ENCODE measurements around the gene AK9. TPM values are rescaled to one million over a fixed set of nuclear protein-coding genes. Genes with fewer than 3 reads are reported as not detected.

The AK9 gene
- total RNA-seq, 1 donor: 3.0 TPM

DNA sequence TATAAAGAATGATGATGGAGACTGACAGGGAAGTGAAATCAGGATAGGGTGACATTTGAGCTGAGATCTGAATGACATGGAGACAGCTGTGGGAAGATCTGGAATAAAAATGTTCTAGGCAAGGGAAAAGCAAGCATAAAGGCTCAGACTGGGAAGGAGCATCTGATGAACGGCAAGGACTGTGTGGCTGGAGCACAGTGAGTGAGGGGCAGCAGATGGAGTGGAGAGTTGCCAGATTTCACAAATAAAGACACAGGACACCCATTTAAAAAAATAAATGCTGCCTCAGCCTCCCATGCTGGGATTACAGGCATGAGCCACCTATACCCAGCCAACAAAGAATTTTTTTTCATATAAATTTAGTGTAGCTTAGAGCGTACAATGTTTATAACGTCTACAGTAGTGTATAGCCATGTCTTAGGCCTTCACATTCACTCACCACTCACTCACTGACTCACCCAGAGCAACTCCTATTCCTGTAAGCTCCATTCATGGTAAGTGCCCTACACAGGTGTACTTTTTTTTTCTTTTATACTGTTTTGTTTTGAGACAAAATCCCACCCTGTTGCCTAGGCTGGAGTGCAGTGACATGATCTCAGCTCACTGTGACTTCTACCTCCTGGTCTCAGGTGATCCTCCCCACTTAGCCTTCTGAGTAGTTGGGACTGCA is 205.6 kb downstream of the AK9 start:
- DNase-seq (ENCODE audit: low read depth in 2 of 3, low spot score in 2 of 3): no peak

DNA sequence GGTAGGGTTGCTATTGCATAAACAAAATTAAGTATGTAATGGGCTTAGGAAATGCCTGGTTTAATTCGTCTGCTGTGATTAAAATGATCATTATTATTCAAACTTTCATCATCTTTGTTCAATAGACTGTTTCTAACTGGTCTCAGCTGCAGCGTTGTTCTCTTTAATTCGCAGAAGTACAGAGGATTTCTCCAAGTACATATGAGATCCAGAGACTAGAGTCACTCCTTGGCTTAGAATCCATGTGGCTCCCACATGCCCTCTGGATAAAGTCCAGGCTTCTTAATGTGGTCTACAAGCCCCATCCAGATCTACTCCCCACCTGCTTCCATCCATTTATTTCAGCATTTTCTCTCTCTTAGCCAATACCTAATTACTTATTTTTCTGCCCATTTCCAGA is 206.9 kb downstream of the AK9 start:
- no peak for DNase-seq (ENCODE audit: low read depth in 2 of 3, low spot score in 2 of 3)

DNA sequence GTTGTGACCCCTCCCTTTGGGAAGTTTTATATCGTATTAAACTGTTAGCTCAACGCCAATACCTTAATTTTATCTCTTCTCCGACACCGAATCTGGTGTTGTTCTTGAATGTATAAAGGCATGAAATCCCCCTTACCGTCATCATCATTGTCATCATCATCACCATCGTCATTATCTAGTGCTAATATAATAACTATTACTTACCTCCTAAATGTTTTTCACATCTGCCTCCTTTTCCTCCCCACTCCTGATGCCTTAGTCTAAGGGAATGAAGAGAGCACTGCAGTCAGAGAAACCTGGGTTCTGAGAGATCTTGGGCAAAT is 207.3 kb downstream of the AK9 start:
- no peak for DNase-seq (ENCODE audit: low read depth in 2 of 3, low spot score in 2 of 3)

DNA sequence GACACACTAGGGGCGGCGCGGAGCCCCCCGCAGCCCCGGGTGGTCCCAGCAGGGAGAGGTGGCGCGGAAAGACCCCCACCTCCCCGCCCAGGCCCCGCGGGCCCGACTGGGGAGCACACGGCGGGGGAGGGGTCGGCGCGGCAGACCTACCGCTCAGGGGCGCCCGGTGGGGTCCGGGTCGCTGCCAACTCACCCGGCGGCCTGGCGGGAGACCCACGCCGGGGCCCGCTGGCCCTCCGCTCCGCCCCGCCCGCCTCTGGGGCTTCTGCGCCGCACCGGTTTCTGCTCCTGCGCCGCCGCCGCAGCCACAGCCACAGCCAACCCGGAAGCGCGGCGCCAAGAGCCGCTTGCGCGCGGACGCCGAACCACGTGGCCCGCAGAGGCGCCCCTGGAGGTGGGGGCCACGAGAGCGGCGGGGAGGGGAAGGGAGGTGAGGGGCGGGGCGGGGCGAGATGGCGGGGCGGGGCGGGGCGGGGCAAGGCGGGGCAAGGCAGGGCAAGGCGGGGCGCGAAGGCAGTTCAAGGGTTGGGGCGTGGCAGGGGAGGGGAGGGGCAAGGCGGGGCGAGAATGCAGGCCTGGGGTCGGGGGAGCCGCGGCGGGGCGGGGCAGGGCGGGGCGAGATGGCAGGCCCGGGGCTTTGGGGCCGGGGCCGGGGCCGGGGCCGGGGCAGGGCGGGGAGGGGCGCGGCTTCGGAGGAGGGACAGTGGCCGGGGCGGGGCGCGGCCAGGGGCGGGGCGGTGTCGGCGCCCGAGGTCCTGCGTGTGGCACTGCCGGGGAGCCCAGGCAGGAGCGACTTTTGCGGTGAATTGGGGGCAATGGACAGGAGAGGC is 207.9 kb downstream of the AK9 start, which contains the start of gene ZBTB24:
ZBTB24 (minus strand) TSS at position 315 of the 830 bp plus-strand sequence. CDS start 1,193 bp downstream, outside the sequence.
- DNase-seq (ENCODE audit: low read depth in 2 of 3, low spot score in 2 of 3): peak; percentile 79 to 93 (median 92)

DNA sequence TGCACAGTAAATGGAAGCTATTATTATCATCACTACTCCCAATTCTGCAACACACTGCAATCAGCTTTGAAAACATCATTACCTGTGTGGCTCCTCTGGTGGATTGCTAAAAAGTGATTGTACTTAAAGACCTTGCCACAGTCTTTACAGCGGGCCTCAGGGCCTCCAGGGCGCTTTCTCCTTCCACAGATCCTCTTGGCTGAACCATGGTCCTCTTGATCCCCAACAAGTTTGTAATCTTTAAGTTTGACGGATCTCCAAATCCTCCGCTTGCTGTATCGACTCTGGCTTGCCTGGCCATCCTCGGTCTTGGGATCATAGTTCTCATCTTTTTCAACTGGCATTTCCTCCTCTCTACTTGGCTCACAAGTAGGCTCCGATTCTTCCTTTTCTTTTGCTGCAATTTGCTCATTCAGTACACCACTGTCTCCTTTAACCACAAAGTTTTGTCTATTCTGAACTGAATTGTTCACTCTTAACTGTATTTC is 210.0 kb downstream of the AK9 start:
- DNase-seq (ENCODE audit: low read depth in 2 of 3, low spot score in 2 of 3): no peak

DNA sequence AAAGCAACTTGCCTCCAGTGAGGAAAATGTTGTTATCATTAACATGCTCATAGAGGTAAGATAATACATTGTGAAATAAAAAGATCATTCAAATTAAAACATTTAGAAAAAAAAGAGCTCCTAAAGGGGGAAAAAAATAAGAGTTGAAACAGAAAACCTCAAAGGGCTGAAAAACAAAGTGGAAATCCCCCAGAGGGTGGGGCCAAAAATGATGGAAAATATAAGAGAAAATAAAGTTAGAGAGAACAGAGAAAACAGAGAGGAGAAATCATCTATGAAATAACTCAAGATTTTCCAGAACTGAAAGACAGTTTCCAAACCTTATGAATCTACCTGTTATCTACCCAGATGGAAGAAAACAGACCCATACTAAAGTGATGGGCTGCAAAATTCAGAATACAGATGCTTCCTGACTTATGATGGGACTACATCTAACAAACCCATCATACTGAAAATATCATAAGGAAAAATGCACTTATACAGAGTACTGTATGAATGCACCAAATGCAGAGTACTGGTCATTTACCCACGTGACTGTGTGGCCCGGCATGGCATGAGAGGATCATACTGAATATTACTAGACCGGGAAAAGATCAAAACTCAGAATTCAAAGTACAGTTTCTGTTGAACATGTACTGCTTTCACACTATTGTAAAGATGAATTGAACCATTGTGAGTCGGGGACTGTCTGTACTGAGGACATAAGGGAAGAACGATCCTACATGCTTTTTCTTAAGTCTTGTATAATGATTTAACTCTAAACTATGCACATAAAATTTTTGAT is 212.0 kb downstream of the AK9 start:
- DNase-seq (ENCODE audit: low read depth in 2 of 3, low spot score in 2 of 3): no peak

DNA sequence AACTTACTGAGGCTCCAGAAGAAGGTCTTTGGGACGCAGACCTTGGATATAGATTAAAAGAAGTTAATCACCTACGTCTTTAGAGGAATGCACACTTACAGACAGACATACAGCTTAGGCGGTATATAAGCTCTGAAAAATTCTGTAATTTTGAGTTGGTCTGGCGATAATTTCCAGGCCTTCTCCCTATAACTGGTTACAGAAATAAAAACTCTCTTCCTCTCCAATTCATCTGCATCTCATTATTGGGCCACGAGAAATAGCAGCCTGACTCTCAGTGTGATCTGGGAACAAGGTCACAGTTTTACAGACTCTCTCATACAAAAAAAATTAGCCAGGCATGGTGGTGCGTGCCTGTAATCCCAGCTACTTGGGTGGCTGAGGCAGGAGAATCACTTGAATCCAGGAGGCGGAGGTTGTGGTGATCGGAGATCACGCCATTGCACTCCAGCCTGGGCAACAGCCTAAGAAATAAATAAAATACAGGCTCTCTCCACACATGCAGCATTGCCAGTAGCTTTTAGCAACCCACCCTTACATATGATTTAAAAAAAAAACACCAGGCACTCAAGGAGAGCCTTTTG is 212.7 kb downstream of the AK9 start:
- DNase-seq (ENCODE audit: low read depth in 2 of 3, low spot score in 2 of 3): no peak

DNA sequence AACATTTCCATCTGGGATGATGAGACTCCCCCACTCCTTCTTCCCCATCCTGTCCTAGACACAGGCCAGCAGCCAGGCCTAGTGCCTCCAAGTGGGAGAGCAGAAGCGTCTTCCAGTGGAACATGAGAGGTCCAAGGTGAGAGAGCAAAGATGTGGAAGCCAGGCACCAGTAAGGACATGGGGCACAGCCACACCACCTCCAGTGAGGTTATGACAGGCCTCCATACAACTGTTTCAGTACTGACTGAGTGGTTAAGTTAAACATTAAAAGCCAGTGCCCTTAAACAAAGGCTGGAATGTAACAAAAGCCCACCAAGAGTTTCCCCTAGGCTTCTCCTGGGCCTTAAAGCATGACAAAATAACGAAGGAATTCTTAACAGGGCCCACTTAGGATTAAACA is 213.3 kb downstream of the AK9 start:
- DNase-seq (ENCODE audit: low read depth in 2 of 3, low spot score in 2 of 3): no peak

DNA sequence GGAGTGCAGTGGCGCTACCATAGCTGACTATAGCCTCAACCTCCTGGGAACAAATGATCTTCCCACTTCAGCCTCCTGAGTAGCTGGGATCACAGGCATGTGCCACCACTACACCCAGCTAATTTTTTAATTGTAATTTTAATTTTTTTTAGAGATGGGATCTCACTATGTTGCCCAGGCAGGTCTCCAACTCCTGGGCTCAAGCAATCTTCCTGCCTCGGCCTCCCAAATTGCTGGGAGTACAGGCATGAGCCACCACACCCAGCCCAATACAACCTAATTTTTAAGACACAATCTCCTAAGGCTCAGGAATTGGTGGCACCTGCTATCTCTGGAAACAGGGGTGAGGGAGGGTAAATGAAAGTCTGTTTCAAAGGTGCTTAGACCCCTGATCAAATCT is 213.8 kb downstream of the AK9 start:
- no peak for DNase-seq (ENCODE audit: low read depth in 2 of 3, low spot score in 2 of 3)

DNA sequence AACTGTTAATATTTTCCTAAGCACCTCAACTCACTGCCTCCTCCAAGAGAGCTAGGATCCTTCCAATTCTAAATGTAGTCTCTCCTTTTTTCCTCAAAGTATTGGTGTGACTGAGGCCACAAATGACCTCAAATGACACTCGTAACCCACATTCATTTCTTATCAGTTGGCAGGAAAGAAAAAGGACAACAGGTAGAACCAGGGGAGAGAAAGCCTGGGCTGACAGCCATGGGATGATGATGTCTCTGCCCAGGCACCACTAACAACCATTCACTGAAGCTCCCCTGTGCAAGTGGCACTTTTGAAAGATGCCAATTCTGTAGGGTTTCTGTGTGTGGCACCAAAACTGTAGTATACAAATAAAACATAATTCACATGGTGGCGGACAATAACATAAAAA is 215.4 kb downstream of the AK9 start:
- no peak for DNase-seq (ENCODE audit: low read depth in 2 of 3, low spot score in 2 of 3)

DNA sequence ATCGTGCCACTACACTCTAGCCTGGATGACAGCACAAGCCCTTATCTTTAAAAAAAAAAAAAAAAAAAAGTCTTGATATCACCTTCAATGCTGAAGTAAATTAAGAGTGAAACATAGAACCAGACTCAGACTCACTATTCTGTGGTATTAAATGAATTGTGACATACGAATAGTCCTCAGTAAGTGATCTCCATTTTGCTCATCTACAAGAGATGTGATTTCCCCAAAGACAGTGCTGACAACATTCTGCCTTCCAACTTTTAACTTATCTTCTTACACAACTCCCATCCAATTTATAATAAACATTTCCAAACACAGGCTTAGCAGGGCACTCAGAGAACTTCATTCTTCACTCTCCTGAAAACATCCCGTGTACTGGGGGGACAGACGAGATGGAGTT is 216.0 kb downstream of the AK9 start:
- DNase-seq (ENCODE audit: low read depth in 2 of 3, low spot score in 2 of 3): no peak

DNA sequence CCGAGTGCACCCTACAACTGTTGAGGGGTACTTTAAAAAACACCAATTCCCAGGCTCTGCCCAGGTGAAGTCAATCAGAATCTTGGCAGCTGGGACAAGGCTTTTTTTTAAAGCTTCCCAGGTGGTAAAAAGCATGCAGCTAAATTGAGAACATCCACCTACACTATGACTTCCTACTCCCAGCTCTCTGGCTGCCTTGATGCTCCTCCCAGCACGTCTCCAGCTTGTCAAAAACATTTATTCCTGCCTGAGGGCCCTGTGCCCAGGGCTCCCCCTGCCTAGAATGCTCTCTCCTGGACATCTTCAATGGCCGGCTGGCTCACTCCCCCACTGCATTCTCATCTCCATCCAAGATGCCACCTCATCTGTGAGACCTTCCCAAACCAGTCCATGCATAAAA is 217.9 kb downstream of the AK9 start:
- DNase-seq (ENCODE audit: low read depth in 2 of 3, low spot score in 2 of 3): no peak

DNA sequence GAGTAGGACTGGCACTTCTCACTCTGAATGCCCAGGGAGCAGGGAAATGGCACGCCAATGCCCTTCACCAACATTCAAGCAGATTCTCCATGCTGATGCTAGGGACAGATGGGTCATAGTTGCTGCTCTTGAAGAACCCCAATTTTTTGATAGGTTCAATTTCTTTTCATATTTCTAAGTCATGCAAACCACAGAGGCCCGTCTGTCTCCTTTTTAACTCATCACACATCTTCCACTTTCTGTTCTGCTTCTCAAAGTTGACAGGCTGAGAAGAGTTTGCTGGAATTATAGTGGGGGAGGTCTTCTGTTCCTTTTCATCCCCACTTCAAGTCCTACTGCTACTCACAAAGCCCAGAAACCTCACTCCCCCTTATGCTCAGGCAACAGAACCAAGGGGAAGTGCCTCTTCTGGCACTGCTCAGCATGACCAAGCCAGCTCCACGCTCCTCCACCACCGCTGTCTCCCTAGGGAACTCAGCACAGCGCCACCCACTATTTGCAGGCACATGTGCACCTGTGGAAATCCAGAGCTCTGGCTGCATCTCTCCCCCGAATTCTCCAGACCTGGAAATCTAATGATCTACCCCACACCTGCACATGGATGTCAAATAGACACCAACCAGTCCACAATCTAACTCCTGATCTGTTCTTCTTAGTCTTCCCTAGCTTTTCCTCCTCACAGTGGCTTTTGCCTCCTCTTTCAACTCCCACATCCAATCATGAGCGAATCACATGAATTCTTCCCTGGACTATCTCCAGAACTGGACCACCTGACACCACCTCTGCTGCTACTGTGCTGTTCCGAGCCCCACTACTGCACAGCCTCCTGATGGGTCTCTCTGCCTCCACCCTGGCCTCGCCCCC is 218.6 kb downstream of the AK9 start:
- DNase-seq (ENCODE audit: low read depth in 2 of 3, low spot score in 2 of 3): no peak

DNA sequence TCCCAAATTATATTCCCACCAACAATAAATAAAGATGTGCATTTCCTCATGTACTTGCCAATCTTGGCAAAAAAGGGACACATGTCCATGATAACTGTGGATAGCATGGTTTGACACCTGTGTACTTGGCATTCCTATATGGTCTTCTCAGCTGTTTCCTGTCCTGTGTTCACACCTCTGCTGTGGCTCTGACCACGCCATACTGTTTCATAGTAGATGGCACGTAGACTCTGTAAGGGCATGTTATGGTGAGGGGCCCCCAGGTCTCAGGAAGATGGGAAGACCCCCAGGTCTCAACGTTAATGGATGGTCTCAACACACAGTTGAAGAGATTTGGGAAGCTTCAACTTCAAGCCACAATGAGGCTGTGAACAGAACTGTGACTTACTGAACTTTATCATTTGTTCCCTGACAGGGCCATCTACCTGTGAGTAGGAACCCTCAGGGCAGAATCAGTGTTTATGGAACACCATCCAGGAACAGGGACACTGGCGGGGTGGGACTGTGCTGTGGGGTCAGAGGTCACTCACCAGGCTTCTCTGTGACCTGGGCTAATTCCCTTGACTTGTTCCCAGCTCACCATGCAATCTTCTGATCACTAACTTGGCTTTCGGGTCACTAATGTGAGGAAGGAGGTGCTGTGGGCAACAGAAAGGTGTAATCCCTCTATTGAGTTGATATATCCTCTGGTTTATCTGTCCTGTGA is 219.7 kb downstream of the AK9 start:
- no peak for DNase-seq (ENCODE audit: low read depth in 2 of 3, low spot score in 2 of 3)

DNA sequence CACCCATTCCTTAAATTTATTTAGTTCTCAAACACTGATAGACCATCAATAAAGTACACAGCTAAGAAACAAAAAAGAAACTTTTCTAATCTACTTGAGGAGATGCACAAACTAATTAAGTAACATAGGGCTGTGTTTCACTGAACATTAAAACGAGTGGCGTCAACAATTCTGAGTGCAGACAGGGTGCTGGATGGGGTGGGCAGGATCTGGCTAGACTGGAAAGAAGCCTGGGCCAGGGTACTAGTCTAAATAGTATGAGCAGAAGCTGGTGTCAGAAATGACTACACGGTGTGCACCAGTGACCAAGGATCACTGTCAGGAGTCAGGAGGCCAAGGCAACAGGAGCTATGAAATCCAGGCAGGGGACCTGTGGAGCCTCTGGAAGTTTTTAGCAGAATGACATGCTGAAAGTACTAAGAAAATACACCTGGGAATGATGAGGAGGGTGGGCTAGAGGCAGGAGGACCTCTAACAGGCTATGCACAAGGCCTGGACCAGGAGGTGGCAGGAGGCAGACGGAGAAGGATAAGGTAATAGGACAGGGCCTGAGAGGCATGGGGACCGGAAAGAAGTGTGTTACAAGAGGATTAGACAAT is 221.3 kb downstream of the AK9 start:
- no peak for DNase-seq (ENCODE audit: low read depth in 2 of 3, low spot score in 2 of 3)

DNA sequence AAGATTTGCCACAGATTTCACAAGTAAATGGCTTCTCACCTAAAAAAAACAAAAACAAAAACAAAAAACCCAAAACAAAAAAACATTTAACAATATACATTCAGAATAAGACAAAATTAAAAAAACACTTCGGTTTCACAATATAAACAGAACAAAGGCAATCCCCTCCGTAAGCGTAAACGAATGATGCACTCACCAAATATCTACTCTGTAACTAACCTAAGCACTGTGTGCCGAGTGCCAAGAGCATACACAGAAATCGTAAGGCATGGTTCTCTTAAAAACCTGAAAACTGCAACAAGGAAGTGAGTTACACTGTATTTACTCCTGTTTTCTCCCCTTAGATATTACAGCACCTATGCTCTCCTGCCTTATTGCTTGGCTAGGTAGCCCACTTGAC is 223.3 kb downstream of the AK9 start:
- DNase-seq (ENCODE audit: low read depth in 2 of 3, low spot score in 2 of 3): no peak

DNA sequence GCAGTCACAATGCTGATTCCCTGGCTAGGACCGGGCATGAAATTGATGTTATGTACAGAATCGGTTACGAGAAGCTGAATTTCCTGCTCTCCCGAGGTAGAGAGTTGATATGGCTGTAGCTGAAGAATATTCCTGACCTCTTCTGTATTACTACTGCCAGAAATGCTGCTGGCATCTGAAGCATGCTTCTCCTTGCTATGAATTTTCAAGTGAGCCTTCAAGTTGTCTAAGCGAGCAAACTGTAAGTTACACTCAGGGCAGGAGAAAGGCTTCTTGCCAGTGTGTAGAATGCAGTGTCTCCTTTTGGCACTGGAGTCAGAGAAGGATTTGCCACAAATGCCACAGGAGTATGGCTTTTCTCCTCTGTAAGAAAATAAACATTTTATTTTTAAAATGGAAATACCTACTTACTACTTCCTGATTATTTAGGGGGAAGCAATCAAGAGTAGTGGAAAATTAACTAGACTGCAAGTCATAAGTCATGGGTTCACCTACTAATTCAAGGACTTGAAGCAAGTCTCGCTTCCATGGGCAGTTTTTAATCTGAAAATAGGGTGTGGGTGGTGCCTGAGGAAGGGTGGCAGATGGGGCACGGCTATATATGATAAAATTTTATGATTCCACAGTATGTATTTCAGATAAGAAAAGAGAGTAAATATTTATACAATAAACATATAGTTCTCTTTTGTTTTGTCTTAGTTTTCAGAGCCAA is 224.6 kb downstream of the AK9 start:
- no peak for DNase-seq (ENCODE audit: low read depth in 2 of 3, low spot score in 2 of 3)

DNA sequence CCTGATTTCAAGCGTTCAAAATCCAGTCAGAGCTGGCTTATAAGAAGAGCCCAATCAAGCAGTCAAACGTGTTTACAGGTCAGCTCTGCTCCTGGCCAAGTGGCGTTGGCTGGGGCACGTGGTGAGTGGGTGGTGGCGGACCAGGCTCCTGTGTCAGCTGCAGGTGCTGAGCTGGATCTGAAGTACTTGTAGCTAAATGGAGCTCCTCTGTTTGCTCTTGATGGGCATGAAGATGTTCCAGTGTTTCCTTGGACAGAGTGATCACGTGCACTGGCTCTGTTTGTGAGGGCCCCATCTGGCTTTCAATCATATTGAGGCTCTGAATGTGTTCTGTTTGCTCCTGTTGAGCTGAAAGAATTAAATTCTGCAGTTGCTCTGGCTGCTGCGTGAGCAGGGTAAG is 225.2 kb downstream of the AK9 start:
- DNase-seq (ENCODE audit: low read depth in 2 of 3, low spot score in 2 of 3): no peak
